SK-N-SH treated with all-trans-retinoic acid at 6 μM for 48 hours (cell line): ENCODE results near the gene VAPA.

Source experiments
- CSRNP3 ChIP-seq: fragments of 250-450 bp; sonication (Bioruptor Pico); IDR thresholded peaks from 2 replicates; pipeline ENCODE4 v1.5.1; 2021; ENCODE audit warnings: mild to moderate bottlenecking, moderate library complexity
- RARB ChIP-seq: fragments of 250-450 bp; sonication (Bioruptor Pico); IDR thresholded peaks from 2 replicates; pipeline ENCODE4 v1.8.0; 2021; ENCODE audit warnings: mild to moderate bottlenecking, moderate library complexity
- TSHZ2 ChIP-seq: fragments of 250-450 bp; sonication (Bioruptor Pico); IDR thresholded peaks from 2 replicates; pipeline ENCODE4 v1.5.0; 2020; ENCODE audit warnings: mild to moderate bottlenecking, moderate library complexity
- ZFP3 ChIP-seq: fragments of 250-450 bp; sonication (Bioruptor Pico); IDR thresholded peaks from 2 replicates; pipeline ENCODE4 v1.5.0; 2020; ENCODE audit warnings: mild to moderate bottlenecking, moderate library complexity
- ZNF8 ChIP-seq: fragments of 450-650 bp; formaldehyde crosslinking; IDR thresholded peaks from 2 replicates; pipeline ENCODE4 v1.5.0; 2020; ENCODE audit warnings: mild to moderate bottlenecking, moderate library complexity

GRCh38 chr18:9925369-9925768 lies 11.6 kb downstream of the VAPA start:
- TF ChIP-seq RARB (CRISPR knock-in tag): no peak
- TF ChIP-seq ZNF8 (CRISPR knock-in tag): no peak
- TF ChIP-seq CSRNP3 (CRISPR knock-in tag): no peak
- no peak for TF ChIP-seq TSHZ2 (CRISPR knock-in tag)
- TF ChIP-seq ZFP3 (CRISPR knock-in tag): no peak
